Body of pancreas (tissue), 4 donors: Measurements from ENCODE around the gene TANC1. TPM values are rescaled to one million over a fixed set of nuclear protein-coding genes. Genes with fewer than 3 reads are reported as not detected.

Source experiments
- ATAC-seq: fragments of 150-250 bp; one replicate; pipeline ENCODE4 v1.9.1; 2016
- DNase-seq, 4 donors: peaks; one replicate each; pipeline ENCODE4 v3.0.0-alpha.2; 2019
- H3K27ac ChIP-seq, 4 donors: fragments of 200-600 bp; sonication (generic); 1 replicate in 3 of 4; 2 replicates in 1 of 4; pipeline versions ENCODE4 v1.5.1 to v1.6.1; 2016 to 2019; ENCODE audit warnings: mild to moderate bottlenecking in 1 of 4, mixed read lengths in 1 of 4, moderate library complexity in 1 of 4
- H3K27me3 ChIP-seq, 2 donors: fragments of 200-600 bp; sonication (generic); one replicate each; pipeline ENCODE4 v1.6.0; 2016; ENCODE audit warnings: mild to moderate bottlenecking in 1 of 2
- H3K36me3 ChIP-seq, 2 donors: fragments of 200-600 bp; sonication (generic); replicated peaks in 1 of 2; 2 replicates each; pipeline ENCODE4 v1.5.1; 2016; ENCODE audit warnings: low read depth in 2 of 2; ENCODE audit not compliant: insufficient read depth in 1 of 2
- H3K4me1 ChIP-seq: fragments of 200-600 bp; sonication (generic); one replicate; pipeline ENCODE4 v1.6.0; 2016
- H3K4me3 ChIP-seq, 2 donors: fragments of 200-600 bp; sonication (generic); 1 replicate in 1 of 2; 2 replicates in 1 of 2; pipeline ENCODE4 v1.5.1; 2016 to 2019
- H3K9me3 ChIP-seq, 3 donors: fragments of 200-600 bp; sonication (generic); 1 replicate in 2 of 3; 2 replicates in 1 of 3; pipeline ENCODE4 v1.5.1; 2016
- POLR2A ChIP-seq, 3 donors: fragments of 450-650 bp; IDR thresholded peaks; one replicate each; pipeline ENCODE4 v1.6.1; 2016; ENCODE audit warnings: antibody characterized with exemption in 3 of 3, mild to moderate bottlenecking in 2 of 3
- WGBS, 2 donors: methylation state at CpG; one replicate each; pipeline ENCODE4 v1.1.5; 2017; 5-methylcytosine and 5-hydroxymethylcytosine counted together
- intact Hi-C: fragments of 100-400 bp; cut with DNase I; formaldehyde crosslinking; loops from one replicate; pipeline ENCODE4 v1.15.1; 2023
- total RNA-seq, 2 donors: library from RNA; depleted of rRNA; stranded (reverse); fragments of >200 nt; gene quantifications; one replicate each; pipeline ENCODE4 v1.1.0, GENCODE V29; 2016
- TF ChIP-seq, protein P1 (sequence below), 7 experiments: fragments of 450-650 bp in 4 of 7; fragments of 200-600 bp in 3 of 7; sonication (generic) in 3 of 7; IDR thresholded peaks; one replicate each; pipeline ENCODE4 v1.5.1; 2016 to 2019; ENCODE audit warnings: antibody characterized with exemption in 7 of 7

Gene TANC1
- total RNA-seq, 2 donors from 2014 or later: 23.1 to 23.3 TPM

DNA sequence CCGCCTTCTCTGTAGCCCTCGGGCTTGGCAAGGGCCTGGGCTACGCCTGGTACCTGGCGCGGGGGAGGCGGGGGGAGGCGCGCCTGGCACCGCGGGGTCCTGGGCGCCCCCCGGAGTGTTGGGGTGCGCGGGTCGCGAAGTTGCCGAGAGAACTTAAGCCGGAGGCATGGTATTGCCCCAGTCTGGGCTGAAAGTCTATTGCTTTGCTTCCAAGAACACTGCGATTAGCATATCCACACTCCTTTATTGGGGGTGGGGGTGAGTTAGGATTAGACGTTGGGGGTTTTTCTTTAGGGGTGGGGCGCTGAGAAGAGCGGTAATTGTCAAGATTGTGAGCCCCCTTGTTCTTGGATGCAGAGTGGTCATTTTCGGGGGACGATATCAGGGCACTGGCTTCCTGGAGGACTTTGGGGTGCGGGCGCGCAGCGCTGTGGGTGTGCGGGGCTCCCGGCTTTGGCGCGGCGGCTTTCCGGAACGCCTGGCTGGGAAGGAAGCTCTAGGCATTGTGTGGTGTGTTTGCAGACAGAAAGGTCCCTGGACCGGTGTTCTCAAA, 798 bp downstream of the TANC1 start:
- peak overlapping the region; percentile 79 to 92 (median 89) for H3K27ac ChIP-seq
- peak; percentile 2 for ATAC-seq
- TF ChIP-seq, protein P1, sequence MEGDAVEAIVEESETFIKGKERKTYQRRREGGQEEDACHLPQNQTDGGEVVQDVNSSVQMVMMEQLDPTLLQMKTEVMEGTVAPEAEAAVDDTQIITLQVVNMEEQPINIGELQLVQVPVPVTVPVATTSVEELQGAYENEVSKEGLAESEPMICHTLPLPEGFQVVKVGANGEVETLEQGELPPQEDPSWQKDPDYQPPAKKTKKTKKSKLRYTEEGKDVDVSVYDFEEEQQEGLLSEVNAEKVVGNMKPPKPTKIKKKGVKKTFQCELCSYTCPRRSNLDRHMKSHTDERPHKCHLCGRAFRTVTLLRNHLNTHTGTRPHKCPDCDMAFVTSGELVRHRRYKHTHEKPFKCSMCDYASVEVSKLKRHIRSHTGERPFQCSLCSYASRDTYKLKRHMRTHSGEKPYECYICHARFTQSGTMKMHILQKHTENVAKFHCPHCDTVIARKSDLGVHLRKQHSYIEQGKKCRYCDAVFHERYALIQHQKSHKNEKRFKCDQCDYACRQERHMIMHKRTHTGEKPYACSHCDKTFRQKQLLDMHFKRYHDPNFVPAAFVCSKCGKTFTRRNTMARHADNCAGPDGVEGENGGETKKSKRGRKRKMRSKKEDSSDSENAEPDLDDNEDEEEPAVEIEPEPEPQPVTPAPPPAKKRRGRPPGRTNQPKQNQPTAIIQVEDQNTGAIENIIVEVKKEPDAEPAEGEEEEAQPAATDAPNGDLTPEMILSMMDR (IDR thresholded peaks at IDR 0.05): no peak
- no peak for TF ChIP-seq POLR2A (IDR thresholded peaks at IDR 0.05)
- WGBS, 2 donors: 1% methylated on average over 35 of the region's 36 CpGs; no CpG with 5 or more reads in 1 of the 2 donors
- no peaks in the 10 kb centered on the region for H3K36me3 ChIP-seq
- peak overlapping the region; percentile 83 to 84 for H3K4me3 ChIP-seq
- intact Hi-C loops: no loop called here
- peaks cover 49% of the 10 kb centered on the region for H3K4me1 ChIP-seq
- no peaks in the 10 kb centered on the region for H3K9me3 ChIP-seq
- no peaks in the 10 kb centered on the region for H3K27me3 ChIP-seq
- no peak for DNase-seq

DNA sequence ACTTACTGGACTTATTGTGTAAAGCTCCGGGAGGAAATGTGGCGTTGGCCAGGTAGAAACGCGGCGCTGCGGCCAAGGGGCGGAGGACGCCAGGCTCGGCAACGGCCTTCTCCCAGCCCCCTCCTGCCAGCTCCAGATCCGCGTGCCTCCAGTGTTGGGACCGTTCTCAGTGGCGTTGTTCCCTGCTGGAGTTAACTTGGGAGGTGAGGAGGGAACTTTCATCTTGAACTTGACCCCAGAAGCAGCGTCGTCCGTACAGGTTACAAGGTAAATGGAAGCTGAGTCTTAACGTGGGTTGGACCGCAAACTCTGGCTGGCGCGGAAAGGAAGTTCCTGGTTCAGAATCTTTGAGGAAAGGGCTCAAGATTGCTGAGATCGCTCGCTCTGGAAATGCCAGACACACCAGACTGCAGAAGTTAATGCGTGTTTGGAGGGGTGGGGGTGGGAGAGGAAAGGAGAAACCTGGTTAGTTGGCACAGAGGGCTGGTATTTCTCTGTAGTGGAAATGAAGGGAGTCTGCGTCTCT, 1.3 kb downstream of the TANC1 start:
- H3K4me1 ChIP-seq: peaks cover 49% of the 10 kb centered on the region
- intact Hi-C loops: no loop called here
- H3K9me3 ChIP-seq: no peaks in the 10 kb centered on the region
- ATAC-seq: no peak
- peak overlapping the region; percentile 79 to 92 (median 89) for H3K27ac ChIP-seq
- peak in 2 of 3 donors; percentile 32 to 37 for TF ChIP-seq POLR2A (IDR thresholded peaks at IDR 0.05)
- TF ChIP-seq, protein P1 (IDR thresholded peaks at IDR 0.05): no peak
- no peaks in the 10 kb centered on the region for H3K27me3 ChIP-seq
- WGBS, 2 donors: 0% methylated on average over 18 to 25 of the region's 25 CpGs
- peak overlapping the region; percentile 83 to 84 for H3K4me3 ChIP-seq
- peak; percentile 51 to 66 (median 56) for DNase-seq
- H3K36me3 ChIP-seq: no peaks in the 10 kb centered on the region

DNA sequence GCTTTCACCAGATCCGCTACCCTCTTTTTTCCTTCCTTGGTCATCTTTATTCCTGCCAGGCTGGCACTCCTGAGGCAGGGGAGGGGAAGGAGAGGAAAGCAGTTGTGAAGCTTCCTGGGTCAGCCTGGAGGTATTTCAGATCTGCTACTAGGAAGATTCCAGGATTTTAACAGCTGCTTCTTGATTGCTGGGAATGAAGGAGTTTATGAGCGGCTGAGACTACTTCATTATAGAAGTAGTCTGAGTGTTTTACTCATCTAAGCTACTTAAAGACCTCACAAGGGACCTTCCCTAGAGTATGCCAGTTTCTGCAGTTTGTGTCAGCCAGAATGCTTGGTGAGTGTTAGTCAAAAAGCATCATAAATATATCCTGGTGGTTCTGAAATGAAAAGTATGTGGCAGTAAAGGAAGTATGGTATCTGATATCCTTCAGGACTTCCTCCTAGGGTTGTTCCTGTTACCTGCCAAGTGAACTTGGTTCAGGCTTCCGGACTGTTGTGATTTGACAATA, 1.9 kb downstream of the TANC1 start:
- Histone ChIP-seq H3K27me3 (no peaks in the 10 kb centered on the region), H3K4me3 (peak overlapping the region; percentile 83 to 84), H3K9me3 (no peaks in the 10 kb centered on the region), H3K27ac (peak overlapping the region; percentile 79 to 92 (median 89)), H3K36me3 (no peaks in the 10 kb centered on the region), H3K4me1 (peaks cover 49% of the 10 kb centered on the region)
- ATAC-seq: no peak
- TF ChIP-seq, protein P1 (IDR thresholded peaks at IDR 0.05): no peak
- no peak for TF ChIP-seq POLR2A (IDR thresholded peaks at IDR 0.05)
- DNase-seq: no peak
- WGBS, 2 donors: 5 to 14% methylated on average over 3 of the region's 3 CpGs
- intact Hi-C loops: no loop called here

DNA sequence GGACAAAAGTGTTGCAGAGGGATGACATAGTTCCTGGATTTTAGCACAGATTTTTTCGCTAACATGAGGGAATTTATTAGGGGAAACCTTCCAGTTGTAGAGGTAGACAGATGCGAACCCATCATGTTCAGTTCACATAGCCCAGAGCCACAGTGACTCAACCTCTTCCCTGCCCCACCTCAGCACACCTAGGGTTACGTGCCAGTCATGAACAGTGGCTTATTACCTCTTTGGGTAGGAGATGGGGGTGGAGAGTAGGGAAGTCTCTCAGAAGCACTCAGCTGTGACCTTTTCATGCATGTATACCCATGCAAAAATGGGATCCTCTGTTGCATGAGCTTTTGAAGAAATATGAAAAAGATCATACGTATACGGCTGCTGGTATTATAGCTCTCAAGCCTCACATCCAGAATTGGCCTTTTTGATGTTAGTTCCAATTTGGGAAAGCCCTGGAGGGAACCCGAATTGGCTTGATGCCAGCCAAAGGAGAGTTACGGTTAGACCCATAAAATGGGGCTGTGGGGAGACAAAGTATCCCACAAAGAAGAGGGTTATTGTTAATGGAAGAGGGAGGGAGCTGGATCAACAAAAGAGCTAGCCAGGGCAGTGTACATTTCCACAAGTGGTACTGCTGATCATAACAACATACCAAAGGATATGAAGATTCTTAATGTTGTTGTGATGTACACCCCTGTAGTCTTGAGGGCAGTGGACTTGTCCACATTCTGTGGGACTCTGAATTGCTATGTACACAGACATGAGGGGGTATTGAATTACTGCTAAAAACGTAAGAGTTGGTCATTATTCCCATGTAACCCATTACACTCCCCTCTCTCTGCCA, 4.9 kb downstream of the TANC1 start:
- no peaks in the 10 kb centered on the region for H3K36me3 ChIP-seq
- H3K27ac ChIP-seq: no peak overlapping the region
- no peaks in the 10 kb centered on the region for H3K27me3 ChIP-seq
- H3K4me1 ChIP-seq: peaks cover 39% of the 10 kb centered on the region
- DNase-seq: no peak
- no peak for ATAC-seq
- TF ChIP-seq POLR2A (IDR thresholded peaks at IDR 0.05): no peak
- TF ChIP-seq, protein P1 (IDR thresholded peaks at IDR 0.05): no peak
- no peaks in the 10 kb centered on the region for H3K9me3 ChIP-seq
- intact Hi-C loops: no loop called here
- 70 to 72% methylated on average over 8 of the region's 8 CpGs for WGBS, 2 donors
- H3K4me3 ChIP-seq: no peak overlapping the region
